GM23338 (cell line): ENCODE measurements around the gene GCH1. TPM values are rescaled to one million over a fixed set of nuclear protein-coding genes. Genes with fewer than 3 reads are reported as not detected.

Experiments
- ATAC-seq: fragments of 200-7000 bp; cut with Tn5 transposase; 3 replicates; pipeline ENCODE4 v1.9.1; 2020
- DNase-seq: peaks from one replicate; pipeline ENCODE4 v3.0.0-alpha.2; 2015; ENCODE audit warnings: low spot score
- H2AFZ ChIP-seq: fragments of 200-600 bp; sonication (generic); 2 replicates; pipeline ENCODE4 v1.8.0; 2016; ENCODE audit warnings: antibody characterized with exemption, mild to moderate bottlenecking, moderate library complexity
- H3F3A ChIP-seq: fragments of 200-600 bp; sonication (generic); replicated peaks from 2 replicates; pipeline ENCODE4 v1.8.0; 2017; ENCODE audit warnings: antibody characterized with exemption, mixed run types, low read depth
- H3K27ac ChIP-seq: fragments of 200-600 bp; sonication (generic); 2 replicates; pipeline ENCODE4 v1.6.1; 2016; ENCODE audit warnings: low read depth
- H3K27me3 ChIP-seq: fragments of 200-600 bp; sonication (generic); 2 replicates; pipeline ENCODE4 v1.8.0; 2016; ENCODE audit warnings: mild to moderate bottlenecking, mixed run types, moderate library complexity; ENCODE audit not compliant: insufficient read depth
- H3K36me3 ChIP-seq: fragments of 200-600 bp; sonication (generic); 2 replicates; pipeline ENCODE4 v1.8.0; 2016; ENCODE audit warnings: mild to moderate bottlenecking; ENCODE audit not compliant: insufficient read depth
- H3K4me1 ChIP-seq: fragments of 200-600 bp; sonication (generic); 2 replicates; pipeline ENCODE4 v1.8.0; 2016; ENCODE audit warnings: mild to moderate bottlenecking, moderate library complexity; ENCODE audit not compliant: insufficient read depth
- H3K4me2 ChIP-seq: fragments of 200-600 bp; sonication (generic); 2 replicates; pipeline ENCODE4 v1.7.1; 2017; ENCODE audit warnings: mixed run types
- H3K4me3 ChIP-seq: fragments of 200-600 bp; sonication (generic); 2 replicates; pipeline ENCODE4 v1.6.1; 2016; ENCODE audit warnings: mixed run types
- H3K79me2 ChIP-seq: fragments of 200-600 bp; sonication (generic); replicated peaks from 2 replicates; pipeline ENCODE4 v1.8.0; 2017; ENCODE audit warnings: mild to moderate bottlenecking; ENCODE audit not compliant: insufficient read depth
- H3K9me2 ChIP-seq: fragments of 200-600 bp; sonication (generic); 2 replicates; pipeline ENCODE4 v1.8.0; 2017; ENCODE audit not compliant: insufficient read depth
- H4K20me1 ChIP-seq: fragments of 200-600 bp; sonication (generic); replicated peaks from 2 replicates; pipeline ENCODE4 v1.8.0; 2017; ENCODE audit warnings: mild to moderate bottlenecking; ENCODE audit not compliant: insufficient read depth
- H3K27ac Mint-ChIP-seq: 2 replicates; pipeline ENCODE4 v1.8.0; 2020; ENCODE audit warnings: inconsistent platforms, mild to moderate bottlenecking, moderate library complexity, mixed read lengths
- H3K27me3 Mint-ChIP-seq: 3 replicates; pipeline ENCODE4 v1.8.0; 2022; ENCODE audit warnings: low read depth, mild to moderate bottlenecking, moderate library complexity, mixed read lengths, inconsistent platforms; ENCODE audit not compliant: insufficient read depth, poor library complexity
- H3K36me3 Mint-ChIP-seq: 3 replicates; pipeline ENCODE4 v1.8.0; 2021; ENCODE audit warnings: low read depth, mild to moderate bottlenecking, inconsistent platforms, moderate library complexity, mixed read lengths
- H3K4me1 Mint-ChIP-seq: 3 replicates; pipeline ENCODE4 v1.8.0; 2020; ENCODE audit warnings: mild to moderate bottlenecking, inconsistent platforms, mixed read lengths
- H3K4me3 Mint-ChIP-seq: 3 replicates; pipeline ENCODE4 v1.8.0; 2021; ENCODE audit warnings: moderate library complexity, mild to moderate bottlenecking, inconsistent platforms, mixed read lengths
- H3K9me3 Mint-ChIP-seq: 3 replicates; pipeline ENCODE4 v1.8.0; 2020; ENCODE audit warnings: moderate library complexity, mild to moderate bottlenecking, inconsistent platforms, mixed read lengths
- CREB1 ChIP-seq: fragments of 250-450 bp; sonication (Bioruptor Pico); IDR thresholded peaks from 2 replicates; pipeline ENCODE4 v1.5.0; 2020; ENCODE audit warnings: low read depth, mild to moderate bottlenecking, moderate library complexity
- EZH2 ChIP-seq: fragments of 200-600 bp; sonication (generic); IDR thresholded peaks from one replicate; pipeline ENCODE4 v1.8.0; 2017; ENCODE audit warnings: antibody characterized with exemption, mild to moderate bottlenecking, low read depth; ENCODE audit not compliant: unreplicated experiment
- EZH2phosphoT487 ChIP-seq: fragments of 200-600 bp; sonication (generic); IDR thresholded peaks from one replicate; pipeline ENCODE4 v1.8.1; 2018; ENCODE audit warnings: antibody characterized with exemption; ENCODE audit not compliant: unreplicated experiment
- JUNB ChIP-seq: IDR thresholded peaks from one replicate; pipeline ENCODE4 v1.6.1; 2016; ENCODE audit warnings: antibody characterized with exemption; ENCODE audit not compliant: unreplicated experiment
- NANOG ChIP-seq: IDR thresholded peaks from 2 replicates; pipeline ENCODE4 v1.6.1; 2016; ENCODE audit warnings: antibody characterized with exemption, borderline replicate concordance
- POLR2AphosphoS5 ChIP-seq: IDR thresholded peaks from 2 replicates; pipeline ENCODE4 v1.6.1; 2016; ENCODE audit warnings: antibody characterized with exemption, low read depth
- STAT1 ChIP-seq: IDR thresholded peaks from one replicate; pipeline ENCODE4 v1.6.1; 2016; ENCODE audit warnings: antibody characterized with exemption; ENCODE audit not compliant: unreplicated experiment
- ZNF114 ChIP-seq: fragments of 250-450 bp; sonication (Bioruptor Pico); IDR thresholded peaks from 2 replicates; pipeline ENCODE4 v1.5.0; 2020; ENCODE audit warnings: mild to moderate bottlenecking, moderate library complexity
- ZNF331 ChIP-seq: fragments of 250-450 bp; sonication (Bioruptor Pico); IDR thresholded peaks from 2 replicates; pipeline ENCODE4 v1.5.0; 2020; ENCODE audit warnings: low read depth, mild to moderate bottlenecking, moderate library complexity
- polyA plus RNA-seq: library from polyadenylated mRNA; unstranded; fragments of >200 nt; fragmentation: Nextera tagmentation; extraction: Ambion mirVana; gene quantifications from 2 replicates; pipeline ENCODE4 v1.2.1, GENCODE V29; 2016
- total RNA-seq: library from RNA; depleted of rRNA; stranded (reverse); fragments of >200 nt; shearing (Covaris generic); gene quantifications from 2 replicates; pipeline ENCODE4 v1.2.3, GENCODE V29; 2014
- TF ChIP-seq, protein P1 (sequence below): fragments of 250-450 bp; sonication (Bioruptor Pico); IDR thresholded peaks from 2 replicates; pipeline ENCODE4 v1.5.0; 2020; ENCODE audit warnings: mild to moderate bottlenecking, moderate library complexity
- TF ChIP-seq, protein P2 (sequence below): IDR thresholded peaks from 2 replicates; pipeline ENCODE4 v1.6.1; 2016; ENCODE audit warnings: antibody characterized with exemption
- TF ChIP-seq, protein P3 (sequence below), 2 experiments: fragments of 200-600 bp in 1 of 2; sonication (generic) in 1 of 2; conservative IDR thresholded peaks; 2 replicates each; pipeline versions ENCODE4 v1.5.1 to v1.6.1; 2016 to 2017; ENCODE audit warnings: antibody characterized with exemption in 2 of 2, low read depth in 2 of 2, mild to moderate bottlenecking in 2 of 2, moderate library complexity in 1 of 2
- TF ChIP-seq, protein P4 (sequence below): IDR thresholded peaks from one replicate; pipeline ENCODE4 v1.6.1; 2018; ENCODE audit warnings: antibody characterized with exemption; ENCODE audit not compliant: unreplicated experiment

Gene GCH1
- total and polyA plus RNA-seq, 2 experiments from 2014 or later, result 8.7 to 15.0 TPM

DNA sequence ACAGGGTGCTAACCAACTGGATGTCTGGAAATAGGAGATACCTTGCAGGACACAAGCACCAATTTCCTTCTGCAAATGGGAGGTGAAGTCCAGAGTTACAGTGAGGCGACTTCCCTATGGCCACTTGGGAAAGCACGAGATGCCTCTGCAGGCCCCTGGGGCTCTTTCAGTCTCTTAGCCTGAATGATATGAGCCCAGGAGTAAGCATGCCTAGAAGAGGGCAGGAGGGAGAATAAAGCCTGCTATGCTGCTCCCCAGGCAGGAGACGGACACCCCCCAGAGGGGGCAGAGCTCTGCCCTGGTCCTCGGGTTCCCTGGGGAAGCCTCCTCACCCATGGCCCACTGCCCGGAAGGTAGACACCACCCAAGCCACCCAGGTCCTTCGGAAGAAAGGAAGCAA lies 105.1 kb downstream of the GCH1 start:
- Mint-ChIP-seq H3K4me3 (no peak overlapping the region), H3K27me3 (peaks cover 2% of the 10 kb centered on the region), H3K4me1 (peaks cover 7% of the 10 kb centered on the region; the same call in 1 of the 3 replicates), H3K9me3 (no peaks in the 10 kb centered on the region), H3K27ac (no peak overlapping the region), H3K36me3 (no peaks in the 10 kb centered on the region)
- no peak for DNase-seq
- Histone ChIP-seq H3K79me2 (no peaks in the 10 kb centered on the region), H3K4me2 (no peak overlapping the region), H3K9me2 (no peaks in the 10 kb centered on the region), H3F3A (no peaks in the 10 kb centered on the region), H3K36me3 (no peaks in the 10 kb centered on the region), H2AFZ (no peak overlapping the region), H3K4me3 (no peak overlapping the region), H3K4me1 (no peaks in the 10 kb centered on the region), H3K27ac (no peak overlapping the region), H4K20me1 (no peaks in the 10 kb centered on the region), H3K27me3 (no peaks in the 10 kb centered on the region)
- no peak for TF ChIP-seq CREB1 (CRISPR knock-in tag)
- no peak for TF ChIP-seq JUNB
- TF ChIP-seq, protein P1, sequence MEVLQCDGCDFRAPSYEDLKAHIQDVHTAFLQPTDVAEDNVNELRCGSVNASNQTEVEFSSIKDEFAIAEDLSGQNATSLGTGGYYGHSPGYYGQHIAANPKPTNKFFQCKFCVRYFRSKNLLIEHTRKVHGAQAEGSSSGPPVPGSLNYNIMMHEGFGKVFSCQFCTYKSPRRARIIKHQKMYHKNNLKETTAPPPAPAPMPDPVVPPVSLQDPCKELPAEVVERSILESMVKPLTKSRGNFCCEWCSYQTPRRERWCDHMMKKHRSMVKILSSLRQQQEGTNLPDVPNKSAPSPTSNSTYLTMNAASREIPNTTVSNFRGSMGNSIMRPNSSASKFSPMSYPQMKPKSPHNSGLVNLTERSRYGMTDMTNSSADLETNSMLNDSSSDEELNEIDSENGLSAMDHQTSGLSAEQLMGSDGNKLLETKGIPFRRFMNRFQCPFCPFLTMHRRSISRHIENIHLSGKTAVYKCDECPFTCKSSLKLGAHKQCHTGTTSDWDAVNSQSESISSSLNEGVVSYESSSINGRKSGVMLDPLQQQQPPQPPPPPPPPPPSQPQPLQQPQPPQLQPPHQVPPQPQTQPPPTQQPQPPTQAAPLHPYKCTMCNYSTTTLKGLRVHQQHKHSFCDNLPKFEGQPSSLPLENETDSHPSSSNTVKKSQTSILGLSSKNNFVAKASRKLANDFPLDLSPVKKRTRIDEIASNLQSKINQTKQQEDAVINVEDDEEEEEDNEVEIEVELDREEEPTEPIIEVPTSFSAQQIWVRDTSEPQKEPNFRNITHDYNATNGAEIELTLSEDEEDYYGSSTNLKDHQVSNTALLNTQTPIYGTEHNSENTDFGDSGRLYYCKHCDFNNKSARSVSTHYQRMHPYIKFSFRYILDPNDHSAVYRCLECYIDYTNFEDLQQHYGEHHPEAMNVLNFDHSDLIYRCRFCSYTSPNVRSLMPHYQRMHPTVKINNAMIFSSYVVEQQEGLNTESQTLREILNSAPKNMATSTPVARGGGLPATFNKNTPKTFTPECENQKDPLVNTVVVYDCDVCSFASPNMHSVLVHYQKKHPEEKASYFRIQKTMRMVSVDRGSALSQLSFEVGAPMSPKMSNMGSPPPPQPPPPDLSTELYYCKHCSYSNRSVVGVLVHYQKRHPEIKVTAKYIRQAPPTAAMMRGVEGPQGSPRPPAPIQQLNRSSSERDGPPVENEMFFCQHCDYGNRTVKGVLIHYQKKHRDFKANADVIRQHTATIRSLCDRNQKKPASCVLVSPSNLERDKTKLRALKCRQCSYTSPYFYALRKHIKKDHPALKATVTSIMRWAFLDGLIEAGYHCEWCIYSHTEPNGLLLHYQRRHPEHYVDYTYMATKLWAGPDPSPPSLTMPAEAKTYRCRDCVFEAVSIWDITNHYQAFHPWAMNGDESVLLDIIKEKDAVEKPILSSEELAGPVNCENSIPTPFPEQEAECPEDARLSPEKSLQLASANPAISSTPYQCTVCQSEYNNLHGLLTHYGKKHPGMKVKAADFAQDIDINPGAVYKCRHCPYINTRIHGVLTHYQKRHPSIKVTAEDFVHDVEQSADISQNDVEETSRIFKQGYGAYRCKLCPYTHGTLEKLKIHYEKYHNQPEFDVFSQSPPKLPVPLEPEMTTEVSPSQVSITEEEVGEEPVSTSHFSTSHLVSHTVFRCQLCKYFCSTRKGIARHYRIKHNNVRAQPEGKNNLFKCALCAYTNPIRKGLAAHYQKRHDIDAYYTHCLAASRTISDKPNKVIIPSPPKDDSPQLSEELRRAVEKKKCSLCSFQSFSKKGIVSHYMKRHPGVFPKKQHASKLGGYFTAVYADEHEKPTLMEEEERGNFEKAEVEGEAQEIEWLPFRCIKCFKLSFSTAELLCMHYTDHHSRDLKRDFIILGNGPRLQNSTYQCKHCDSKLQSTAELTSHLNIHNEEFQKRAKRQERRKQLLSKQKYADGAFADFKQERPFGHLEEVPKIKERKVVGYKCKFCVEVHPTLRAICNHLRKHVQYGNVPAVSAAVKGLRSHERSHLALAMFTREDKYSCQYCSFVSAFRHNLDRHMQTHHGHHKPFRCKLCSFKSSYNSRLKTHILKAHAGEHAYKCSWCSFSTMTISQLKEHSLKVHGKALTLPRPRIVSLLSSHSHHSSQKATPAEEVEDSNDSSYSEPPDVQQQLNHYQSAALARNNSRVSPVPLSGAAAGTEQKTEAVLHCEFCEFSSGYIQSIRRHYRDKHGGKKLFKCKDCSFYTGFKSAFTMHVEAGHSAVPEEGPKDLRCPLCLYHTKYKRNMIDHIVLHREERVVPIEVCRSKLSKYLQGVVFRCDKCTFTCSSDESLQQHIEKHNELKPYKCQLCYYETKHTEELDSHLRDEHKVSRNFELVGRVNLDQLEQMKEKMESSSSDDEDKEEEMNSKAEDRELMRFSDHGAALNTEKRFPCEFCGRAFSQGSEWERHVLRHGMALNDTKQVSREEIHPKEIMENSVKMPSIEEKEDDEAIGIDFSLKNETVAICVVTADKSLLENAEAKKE (CRISPR knock-in tag), result no peak
- no peak for TF ChIP-seq STAT1
- TF ChIP-seq ZNF114 (CRISPR knock-in tag), result no peak
- TF ChIP-seq POLR2AphosphoS5, result no peak
- no peak for TF ChIP-seq EZH2
- TF ChIP-seq ZNF331 (CRISPR knock-in tag), result no peak
- no peak for TF ChIP-seq NANOG
- TF ChIP-seq, protein P2, sequence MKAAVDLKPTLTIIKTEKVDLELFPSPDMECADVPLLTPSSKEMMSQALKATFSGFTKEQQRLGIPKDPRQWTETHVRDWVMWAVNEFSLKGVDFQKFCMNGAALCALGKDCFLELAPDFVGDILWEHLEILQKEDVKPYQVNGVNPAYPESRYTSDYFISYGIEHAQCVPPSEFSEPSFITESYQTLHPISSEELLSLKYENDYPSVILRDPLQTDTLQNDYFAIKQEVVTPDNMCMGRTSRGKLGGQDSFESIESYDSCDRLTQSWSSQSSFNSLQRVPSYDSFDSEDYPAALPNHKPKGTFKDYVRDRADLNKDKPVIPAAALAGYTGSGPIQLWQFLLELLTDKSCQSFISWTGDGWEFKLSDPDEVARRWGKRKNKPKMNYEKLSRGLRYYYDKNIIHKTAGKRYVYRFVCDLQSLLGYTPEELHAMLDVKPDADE, result no peak
- TF ChIP-seq EZH2phosphoT487, result no peak
- TF ChIP-seq, protein P3, sequence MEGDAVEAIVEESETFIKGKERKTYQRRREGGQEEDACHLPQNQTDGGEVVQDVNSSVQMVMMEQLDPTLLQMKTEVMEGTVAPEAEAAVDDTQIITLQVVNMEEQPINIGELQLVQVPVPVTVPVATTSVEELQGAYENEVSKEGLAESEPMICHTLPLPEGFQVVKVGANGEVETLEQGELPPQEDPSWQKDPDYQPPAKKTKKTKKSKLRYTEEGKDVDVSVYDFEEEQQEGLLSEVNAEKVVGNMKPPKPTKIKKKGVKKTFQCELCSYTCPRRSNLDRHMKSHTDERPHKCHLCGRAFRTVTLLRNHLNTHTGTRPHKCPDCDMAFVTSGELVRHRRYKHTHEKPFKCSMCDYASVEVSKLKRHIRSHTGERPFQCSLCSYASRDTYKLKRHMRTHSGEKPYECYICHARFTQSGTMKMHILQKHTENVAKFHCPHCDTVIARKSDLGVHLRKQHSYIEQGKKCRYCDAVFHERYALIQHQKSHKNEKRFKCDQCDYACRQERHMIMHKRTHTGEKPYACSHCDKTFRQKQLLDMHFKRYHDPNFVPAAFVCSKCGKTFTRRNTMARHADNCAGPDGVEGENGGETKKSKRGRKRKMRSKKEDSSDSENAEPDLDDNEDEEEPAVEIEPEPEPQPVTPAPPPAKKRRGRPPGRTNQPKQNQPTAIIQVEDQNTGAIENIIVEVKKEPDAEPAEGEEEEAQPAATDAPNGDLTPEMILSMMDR (conservative IDR thresholded peaks at IDR 0.05; ENCODE audit: low read depth in 2 of 2), result no peak
- TF ChIP-seq, protein P4, sequence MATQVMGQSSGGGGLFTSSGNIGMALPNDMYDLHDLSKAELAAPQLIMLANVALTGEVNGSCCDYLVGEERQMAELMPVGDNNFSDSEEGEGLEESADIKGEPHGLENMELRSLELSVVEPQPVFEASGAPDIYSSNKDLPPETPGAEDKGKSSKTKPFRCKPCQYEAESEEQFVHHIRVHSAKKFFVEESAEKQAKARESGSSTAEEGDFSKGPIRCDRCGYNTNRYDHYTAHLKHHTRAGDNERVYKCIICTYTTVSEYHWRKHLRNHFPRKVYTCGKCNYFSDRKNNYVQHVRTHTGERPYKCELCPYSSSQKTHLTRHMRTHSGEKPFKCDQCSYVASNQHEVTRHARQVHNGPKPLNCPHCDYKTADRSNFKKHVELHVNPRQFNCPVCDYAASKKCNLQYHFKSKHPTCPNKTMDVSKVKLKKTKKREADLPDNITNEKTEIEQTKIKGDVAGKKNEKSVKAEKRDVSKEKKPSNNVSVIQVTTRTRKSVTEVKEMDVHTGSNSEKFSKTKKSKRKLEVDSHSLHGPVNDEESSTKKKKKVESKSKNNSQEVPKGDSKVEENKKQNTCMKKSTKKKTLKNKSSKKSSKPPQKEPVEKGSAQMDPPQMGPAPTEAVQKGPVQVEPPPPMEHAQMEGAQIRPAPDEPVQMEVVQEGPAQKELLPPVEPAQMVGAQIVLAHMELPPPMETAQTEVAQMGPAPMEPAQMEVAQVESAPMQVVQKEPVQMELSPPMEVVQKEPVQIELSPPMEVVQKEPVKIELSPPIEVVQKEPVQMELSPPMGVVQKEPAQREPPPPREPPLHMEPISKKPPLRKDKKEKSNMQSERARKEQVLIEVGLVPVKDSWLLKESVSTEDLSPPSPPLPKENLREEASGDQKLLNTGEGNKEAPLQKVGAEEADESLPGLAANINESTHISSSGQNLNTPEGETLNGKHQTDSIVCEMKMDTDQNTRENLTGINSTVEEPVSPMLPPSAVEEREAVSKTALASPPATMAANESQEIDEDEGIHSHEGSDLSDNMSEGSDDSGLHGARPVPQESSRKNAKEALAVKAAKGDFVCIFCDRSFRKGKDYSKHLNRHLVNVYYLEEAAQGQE, result no peak
- ATAC-seq, result peak; percentile 32; the same call in 2 of the 3 replicates
